ENCODE results near the gene SLC25A18. TPM values are rescaled to one million over a fixed set of nuclear protein-coding genes. Genes with fewer than 3 reads are reported as not detected.
A peak's percentile ranks its signal among the peaks of the same experiment; 100 is the strongest.

SLC25A18 gene
- total RNA-seq, 2 experiments from 2014 or later = not detected

DNA sequence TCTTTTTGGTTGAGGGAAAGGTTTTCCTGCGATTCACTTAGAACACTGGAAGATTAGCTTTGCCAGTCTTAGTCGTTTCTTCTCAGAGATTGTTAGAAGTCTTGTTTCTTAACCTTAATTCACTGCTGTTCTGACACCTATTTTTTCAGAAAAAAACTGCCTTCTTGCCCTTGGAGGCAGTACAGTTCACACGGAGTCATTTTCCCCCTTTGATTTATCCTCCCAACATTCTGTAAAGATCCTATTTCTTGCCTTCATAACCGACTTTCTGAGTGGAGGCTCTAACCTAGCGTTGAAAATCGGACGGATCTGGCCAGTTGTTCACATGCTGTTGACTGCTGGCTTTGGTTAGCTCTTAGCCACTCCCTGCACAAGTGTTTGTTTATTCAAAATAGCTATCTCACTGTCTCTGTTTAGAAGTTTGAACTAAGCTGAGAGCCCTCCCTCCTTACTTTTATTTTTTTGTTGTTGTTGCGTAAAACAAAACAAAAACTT is 76.0 kb downstream of the SLC25A18 start:
- peak overlapping the region; percentile 96 for H3K27ac Mint-ChIP-seq
- no peaks in the 10 kb centered on the region for H3K9me3 ChIP-seq (ENCODE audit: control insufficient read depth in 1 of 2, insufficient read depth in 1 of 2, low read length in 2 of 2)
- peaks cover 31% of the 10 kb centered on the region for H3K4me1 Mint-ChIP-seq (ENCODE audit: low read depth)
- peaks cover 24% of the 10 kb centered on the region for H3K4me1 ChIP-seq (ENCODE audit: insufficient read depth, low read length)
- peak in 3 of 14 experiments; percentile 30 to 62 (median 50) for DNase-seq
- TF ChIP-seq, protein P1, sequence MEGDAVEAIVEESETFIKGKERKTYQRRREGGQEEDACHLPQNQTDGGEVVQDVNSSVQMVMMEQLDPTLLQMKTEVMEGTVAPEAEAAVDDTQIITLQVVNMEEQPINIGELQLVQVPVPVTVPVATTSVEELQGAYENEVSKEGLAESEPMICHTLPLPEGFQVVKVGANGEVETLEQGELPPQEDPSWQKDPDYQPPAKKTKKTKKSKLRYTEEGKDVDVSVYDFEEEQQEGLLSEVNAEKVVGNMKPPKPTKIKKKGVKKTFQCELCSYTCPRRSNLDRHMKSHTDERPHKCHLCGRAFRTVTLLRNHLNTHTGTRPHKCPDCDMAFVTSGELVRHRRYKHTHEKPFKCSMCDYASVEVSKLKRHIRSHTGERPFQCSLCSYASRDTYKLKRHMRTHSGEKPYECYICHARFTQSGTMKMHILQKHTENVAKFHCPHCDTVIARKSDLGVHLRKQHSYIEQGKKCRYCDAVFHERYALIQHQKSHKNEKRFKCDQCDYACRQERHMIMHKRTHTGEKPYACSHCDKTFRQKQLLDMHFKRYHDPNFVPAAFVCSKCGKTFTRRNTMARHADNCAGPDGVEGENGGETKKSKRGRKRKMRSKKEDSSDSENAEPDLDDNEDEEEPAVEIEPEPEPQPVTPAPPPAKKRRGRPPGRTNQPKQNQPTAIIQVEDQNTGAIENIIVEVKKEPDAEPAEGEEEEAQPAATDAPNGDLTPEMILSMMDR (IDR thresholded peaks at IDR 0.05) = no peak
- peak overlapping the region; percentile 85 for H3K4me3 ChIP-seq (ENCODE audit: low read length)
- H3K9me3 Mint-ChIP-seq = no peaks in the 10 kb centered on the region
- ChIA-PET POLR2A (interaction anchor here (0.5 to 1.8 kb wide), 11 partner anchors 10 to 438 kb away, joined by 3 to 13 read pairs (median 3); partner anchors contain the start of genes ADA2 and PEX26), CTCF (interaction anchor here (1.1 to 1.3 kb wide), 2 partner anchors 10 to 13 kb away, joined by 3 read pairs; no protein-coding TSS in a partner anchor)
- peaks cover 2% of the 10 kb centered on the region for H3K36me3 ChIP-seq (ENCODE audit: insufficient read depth, low read length)
- peak overlapping the region; percentile 98 to 99 for H3K27ac ChIP-seq (ENCODE audit: low read depth in 1 of 2, low read length in 2 of 2)
- intact Hi-C loops (cut with DNase I, micrococcal nuclease) = loop anchor here (5.0 to 10.0 kb wide), 6 partner anchors 136 to 554 kb away; partner anchors contain the start of genes BID (in 1 of the 2), IL17RA (in 1 of the 2) and PEX26 (in 1 of the 2)
- peak overlapping the region; percentile 92 for H3K4me3 Mint-ChIP-seq
- peak; percentile 11 for ATAC-seq (ENCODE audit: poor library complexity)
- H3K36me3 Mint-ChIP-seq (ENCODE audit: low read depth) = peaks cover 26% of the 10 kb centered on the region
- no peaks in the 10 kb centered on the region for H3K27me3 ChIP-seq (ENCODE audit: control insufficient read depth in 1 of 2, insufficient read depth in 2 of 2, low read length in 2 of 2)
- H3K27me3 Mint-ChIP-seq = no peaks in the 10 kb centered on the region

Other genes starting within 250 kb of the SLC25A18 start
- not detected for gene CECR2, start 194.0 kb upstream of the SLC25A18 start, total RNA-seq
- 10 to 100 TPM; 48.4 to 50.8 TPM for gene ATP6V1E1, start 65.3 kb downstream of the SLC25A18 start, total RNA-seq
- gene BCL2L13, start 75.3 kb downstream of the SLC25A18 start, total RNA-seq = 10 to 100 TPM in 1 of 2 experiments, 1 to 10 TPM in 1; 8.1 to 10.0 TPM
- 10 to 100 TPM in 1 of 2 experiments, 1 to 10 TPM in 1; 8.9 to 10.3 TPM for gene BID, start 211.0 kb downstream of the SLC25A18 start, total RNA-seq